ENCODE measurements around the gene COX11. TPM values are rescaled to one million over a fixed set of nuclear protein-coding genes. Genes with fewer than 3 reads are reported as not detected.

The COX11 gene
- total and polyA plus RNA-seq, 2 donors (not counting 3 experiments of a cell fraction or from before 2014, with no cell fraction given) = 47.3 to 55.9 TPM

GRCh38 chr17:54948380-54948779 lies 20.1 kb downstream of the COX11 start:
- Histone ChIP-seq H3K9me3 (replicated peaks; ENCODE audit: control insufficient read depth, insufficient read depth, low read length) (no peaks in the 10 kb centered on the region), H4K20me1 (replicated peaks; ENCODE audit: control insufficient read depth, extremely low read depth, insufficient read depth, low read length) (no peaks in the 10 kb centered on the region), H3K4me2 (ENCODE audit: insufficient read depth, low read length) (peak overlapping the region; percentile 2), H3K79me2 (ENCODE audit: control insufficient read depth, insufficient read depth, low read length) (no peaks in the 10 kb centered on the region), H3K27me3 (ENCODE audit: control insufficient read depth in 2 of 2, insufficient read depth in 2 of 2, low read length in 2 of 2) (peaks cover 0 to 2% of the 10 kb centered on the region in 2 experiments), H3K36me3 (ENCODE audit: control insufficient read depth in 2 of 2, extremely low read depth in 1 of 2, insufficient read depth in 2 of 2, low read length in 2 of 2) (no peaks in the 10 kb centered on the region), H3K9ac (replicated peaks; ENCODE audit: extremely low read depth, insufficient read depth, low read length) (no peak overlapping the region), H3K27ac (ENCODE audit: insufficient read depth, low read depth, low read length) (no peak overlapping the region), H3K4me3 (replicated peaks in 1 of 3; ENCODE audit: insufficient read depth in 1 of 3, low read depth in 1 of 3, low read length in 3 of 3) (no peak overlapping the region), H2AFZ (ENCODE audit: low read depth, low read length) (no peak overlapping the region), H3K9me1 (replicated peaks; ENCODE audit: control insufficient read depth, extremely low read depth, insufficient read depth, low read length) (no peaks in the 10 kb centered on the region), H3K4me1 (ENCODE audit: control insufficient read depth, extremely low read depth, insufficient read depth, low read length) (peaks cover 7% of the 10 kb centered on the region)
- FAIRE-seq (peak; percentile 88), DNase-seq (ENCODE audit: low read depth, low spot score) (peak; percentile 72)
- ChIA-PET CTCF (interaction anchor here (2.0 to 3.3 kb wide), 2 partner anchors 11 to 19 kb away, joined by 4 to 12 read pairs; no protein-coding TSS in a partner anchor), POLR2A (no interaction called here)
- no peak for TF ChIP-seq EZH2 (IDR thresholded peaks at IDR 0.05; ENCODE audit: borderline replicate concordance, low read depth, low read length, severe bottlenecking)
- peak; percentile 35 for TF ChIP-seq GATA2 (IDR thresholded peaks at IDR 0.05; ENCODE audit: insufficient read depth, insufficient read length, low read depth, low read length)
- peak; percentile 89 for TF ChIP-seq FOS (IDR thresholded peaks at IDR 0.05; ENCODE audit: borderline replicate concordance, insufficient read depth, low read length)
- peak; percentile 27 for TF ChIP-seq JUN (IDR thresholded peaks at IDR 0.05; ENCODE audit: borderline replicate concordance, insufficient read depth, insufficient read length, low read depth)
- TF ChIP-seq POLR2AphosphoS5 (IDR thresholded peaks at IDR 0.05; ENCODE audit: insufficient read depth, low read depth, low read length) = peak; percentile 70
- TF ChIP-seq MAX (IDR thresholded peaks at IDR 0.05; ENCODE audit: insufficient read depth, insufficient read length) = no peak
- TF ChIP-seq CTCF (IDR thresholded peaks at IDR 0.05; ENCODE audit: extremely low read depth in 1 of 2, insufficient read depth in 1 of 2, low read depth in 1 of 2, low read length in 2 of 2) = no peak
- BruUV-seq (replicated peaks) = no TSS peak
- intact Hi-C loops (cut with micrococcal nuclease) = no loop called here
- dilution Hi-C loops (cut with MboI; ENCODE audit: extremely low pct_ligation_motif_present, low sequenced_read_pairs) = no loop called here
